Neural cell (in vitro differentiated cells): ENCODE data around the gene C13orf46. TPM values are rescaled to one million over a fixed set of nuclear protein-coding genes. Genes with fewer than 3 reads are reported as not detected.

Source experiments
- H2AFZ ChIP-seq: fragments of 200-600, 300-800 bp; sonication (generic), shearing (Covaris generic); 2 replicates; pipeline ENCODE4 v1.6.0; 2014; ENCODE audit warnings: low read depth, mild to moderate bottlenecking, antibody characterized with exemption, low read length, moderate library complexity
- H3F3A ChIP-seq: fragments of 200-600 bp; shearing (Covaris generic); 2 replicates; pipeline ENCODE4 v1.6.1; 2016; ENCODE audit warnings: mild to moderate bottlenecking, moderate library complexity, mixed read lengths, antibody characterized with exemption, low read length; ENCODE audit not compliant: insufficient read depth, poor library complexity, severe bottlenecking
- H3K27ac ChIP-seq: fragments of 200-600, 300-800 bp; sonication (generic), shearing (Covaris generic); 2 replicates; pipeline ENCODE4 v1.5.1; 2014; ENCODE audit warnings: mild to moderate bottlenecking, low read length, moderate library complexity
- H3K27me3 ChIP-seq: fragments of 300-800, 200-600 bp; sonication (generic), shearing (Covaris generic); 2 replicates; pipeline ENCODE4 v1.6.0; 2014; ENCODE audit warnings: mild to moderate bottlenecking, low read depth, low read length, moderate library complexity; ENCODE audit not compliant: insufficient read depth
- H3K36me3 ChIP-seq: fragments of 300-800, 200-600 bp; sonication (generic), shearing (Covaris generic); 2 replicates; pipeline ENCODE4 v1.5.1; 2014; ENCODE audit warnings: mild to moderate bottlenecking, antibody characterized with exemption, low read length, moderate library complexity; ENCODE audit not compliant: insufficient read depth
- H3K4me2 ChIP-seq: fragments of 300-800, 200-600 bp; sonication (generic), shearing (Covaris generic); 2 replicates; pipeline ENCODE4 v1.6.0; 2014; ENCODE audit warnings: mild to moderate bottlenecking, low read length
- H3K4me3 ChIP-seq: fragments of 300-800, 200-600 bp; sonication (generic), shearing (Covaris generic); 2 replicates; pipeline ENCODE4 v1.5.1; 2014; ENCODE audit warnings: mild to moderate bottlenecking, low read length, moderate library complexity
- H3K79me2 ChIP-seq: fragments of 200-600 bp; shearing (Covaris generic); replicated peaks from 2 replicates; pipeline ENCODE4 v1.6.0; 2014; ENCODE audit warnings: mild to moderate bottlenecking, low read length, moderate library complexity; ENCODE audit not compliant: insufficient read depth
- H3K9ac ChIP-seq: fragments of 300-800, 200-600 bp; sonication (generic), shearing (Covaris generic); 2 replicates; pipeline ENCODE4 v1.6.1; 2016; ENCODE audit warnings: mild to moderate bottlenecking, low read length, mixed read lengths
- H3K9me2 ChIP-seq: fragments of 200-600 bp; shearing (Covaris generic); 2 replicates; pipeline ENCODE4 v1.6.1; 2016; ENCODE audit warnings: mild to moderate bottlenecking, low read length, mixed read lengths; ENCODE audit not compliant: insufficient read depth
- H3K9me3 ChIP-seq: fragments of 200-600, 300-800 bp; sonication (generic), shearing (Covaris generic); 2 replicates; pipeline ENCODE4 v1.6.1; 2016; ENCODE audit warnings: mild to moderate bottlenecking, mixed run types, low read length, moderate library complexity, mixed read lengths
- H4K20me1 ChIP-seq: fragments of 200-600 bp; shearing (Covaris generic); 2 replicates; pipeline ENCODE4 v1.6.1; 2016; ENCODE audit warnings: mild to moderate bottlenecking, mixed run types; ENCODE audit not compliant: insufficient read depth
- EP300 ChIP-seq: fragments of 450-650 bp; conservative IDR thresholded peaks from 2 replicates; pipeline ENCODE4 v1.6.1; 2014; ENCODE audit warnings: antibody characterized with exemption, mild to moderate bottlenecking, moderate library complexity; ENCODE audit not compliant: poor library complexity, severe bottlenecking
- EZH2 ChIP-seq: fragments of 200-600, 300-800 bp; shearing (Covaris generic), sonication (generic); IDR thresholded peaks from 2 replicates; pipeline ENCODE4 v1.6.1; 2014; ENCODE audit warnings: antibody characterized with exemption, low read length, borderline replicate concordance, mild to moderate bottlenecking; ENCODE audit not compliant: insufficient read depth, poor library complexity, severe bottlenecking
- MXI1 ChIP-seq: fragments of 450-650 bp; conservative IDR thresholded peaks from 2 replicates; pipeline ENCODE4 v1.6.1; 2014; ENCODE audit warnings: antibody characterized with exemption, mild to moderate bottlenecking; ENCODE audit not compliant: poor library complexity, severe bottlenecking
- POLR2AphosphoS5 ChIP-seq: IDR thresholded peaks from 2 replicates; pipeline ENCODE4 v1.6.1; 2012
- RAD21 ChIP-seq: fragments of 450-650 bp; conservative IDR thresholded peaks from 2 replicates; pipeline ENCODE4 v1.6.1; 2014; ENCODE audit warnings: antibody characterized with exemption, mild to moderate bottlenecking, moderate library complexity
- REST ChIP-seq: IDR thresholded peaks from 2 replicates; pipeline ENCODE4 v1.6.1; 2012; ENCODE audit warnings: borderline replicate concordance
- SMC3 ChIP-seq: fragments of 450-650 bp; conservative IDR thresholded peaks from 2 replicates; pipeline ENCODE4 v1.6.1; 2014; ENCODE audit warnings: antibody characterized with exemption, mild to moderate bottlenecking, moderate library complexity; ENCODE audit not compliant: poor library complexity
- TAF1 ChIP-seq: IDR thresholded peaks from 2 replicates; pipeline ENCODE4 v1.6.1; 2012; ENCODE audit warnings: low read depth
- polyA plus RNA-seq: library from polyadenylated mRNA; depleted of rRNA; stranded (reverse); fragments of >200 nt; gene quantifications from 2 replicates; pipeline ENCODE4 v1.2.3, GENCODE V29; 2014
- TF ChIP-seq, protein P1 (sequence below): fragments of 450-650 bp; IDR thresholded peaks from 2 replicates; pipeline ENCODE4 v1.5.1; 2014; ENCODE audit warnings: antibody characterized with exemption, mild to moderate bottlenecking, moderate library complexity; ENCODE audit not compliant: poor library complexity, severe bottlenecking

Gene C13orf46
- polyA plus RNA-seq, 1 donor from 2014 or later: not detected

DNA sequence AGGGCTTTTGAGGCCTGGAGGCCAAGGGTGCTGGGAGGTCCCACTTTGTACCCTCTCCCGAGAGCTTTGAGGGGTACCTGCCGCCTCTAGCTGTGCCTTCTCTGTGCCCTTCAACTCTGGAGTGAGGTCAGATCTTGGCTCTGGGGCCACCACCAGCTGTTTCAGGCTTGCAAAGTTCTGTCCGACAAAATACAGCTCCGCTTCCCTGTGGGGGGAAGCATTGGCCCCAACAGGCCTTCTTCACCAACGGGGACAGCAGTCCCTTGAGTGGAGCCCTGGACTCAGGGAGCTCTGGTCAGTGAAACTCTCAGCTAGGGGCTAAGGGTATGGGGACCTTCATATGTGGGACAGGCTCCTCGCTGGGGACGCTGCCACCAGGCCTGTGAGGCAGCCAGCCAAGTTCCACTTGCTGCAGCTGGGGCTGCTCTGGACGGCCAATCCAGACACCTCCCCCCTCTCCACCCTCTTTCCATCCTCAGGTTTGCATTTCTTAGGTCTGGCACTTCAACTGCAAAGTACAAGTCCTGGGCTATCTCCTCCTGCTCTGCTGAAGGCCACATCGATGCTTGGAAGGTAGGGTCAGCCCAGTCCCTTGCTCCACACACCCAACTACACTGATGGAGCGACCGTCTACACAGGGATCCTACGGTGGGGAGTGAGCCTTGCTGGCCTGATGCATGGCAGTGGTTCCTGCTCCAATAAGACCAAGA lies 46.8 kb downstream of the C13orf46 start:
- H3K27ac ChIP-seq: no peak overlapping the region
- H3F3A ChIP-seq: no peaks in the 10 kb centered on the region
- H3K9ac ChIP-seq: no peak overlapping the region
- no peaks in the 10 kb centered on the region for H3K27me3 ChIP-seq
- H3K4me3 ChIP-seq: no peak overlapping the region
- H4K20me1 ChIP-seq: no peaks in the 10 kb centered on the region
- no peaks in the 10 kb centered on the region for H3K9me2 ChIP-seq
- H3K79me2 ChIP-seq: no peaks in the 10 kb centered on the region
- H3K36me3 ChIP-seq: no peaks in the 10 kb centered on the region
- H2AFZ ChIP-seq: no peak overlapping the region
- no peaks in the 10 kb centered on the region for H3K9me3 ChIP-seq
- no peak overlapping the region for H3K4me2 ChIP-seq
- TF ChIP-seq POLR2AphosphoS5 (no peak), MXI1 (no peak), EP300 (no peak)

DNA sequence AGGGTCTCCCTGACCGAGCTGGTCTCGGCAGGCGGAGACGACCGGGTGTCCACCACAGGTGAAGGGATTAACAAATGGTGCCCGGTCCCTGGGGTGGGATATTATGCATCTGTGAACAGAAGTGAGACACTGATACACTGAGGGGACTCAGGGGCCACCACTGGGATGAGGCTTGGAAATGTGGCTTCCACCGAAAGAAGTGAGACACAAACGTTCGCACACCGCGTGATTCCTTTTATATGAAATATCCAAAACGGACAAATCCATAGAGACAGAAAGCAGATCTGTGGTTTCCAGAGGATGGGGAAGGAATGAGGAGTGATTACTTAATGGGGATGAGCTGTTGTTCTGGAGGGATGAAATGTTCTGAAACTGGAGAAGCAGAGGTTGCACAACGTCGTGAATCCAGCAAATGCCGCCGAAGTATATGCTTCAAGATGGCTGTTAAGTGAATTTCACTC lies 47.5 kb downstream of the C13orf46 start:
- H3K4me3 ChIP-seq: no peak overlapping the region
- no peak overlapping the region for H2AFZ ChIP-seq
- no peak overlapping the region for H3K4me2 ChIP-seq
- no peaks in the 10 kb centered on the region for H3K9me2 ChIP-seq
- H3K27me3 ChIP-seq: no peaks in the 10 kb centered on the region
- H3K36me3 ChIP-seq: no peaks in the 10 kb centered on the region
- TF ChIP-seq MXI1: no peak
- TF ChIP-seq, protein P1, sequence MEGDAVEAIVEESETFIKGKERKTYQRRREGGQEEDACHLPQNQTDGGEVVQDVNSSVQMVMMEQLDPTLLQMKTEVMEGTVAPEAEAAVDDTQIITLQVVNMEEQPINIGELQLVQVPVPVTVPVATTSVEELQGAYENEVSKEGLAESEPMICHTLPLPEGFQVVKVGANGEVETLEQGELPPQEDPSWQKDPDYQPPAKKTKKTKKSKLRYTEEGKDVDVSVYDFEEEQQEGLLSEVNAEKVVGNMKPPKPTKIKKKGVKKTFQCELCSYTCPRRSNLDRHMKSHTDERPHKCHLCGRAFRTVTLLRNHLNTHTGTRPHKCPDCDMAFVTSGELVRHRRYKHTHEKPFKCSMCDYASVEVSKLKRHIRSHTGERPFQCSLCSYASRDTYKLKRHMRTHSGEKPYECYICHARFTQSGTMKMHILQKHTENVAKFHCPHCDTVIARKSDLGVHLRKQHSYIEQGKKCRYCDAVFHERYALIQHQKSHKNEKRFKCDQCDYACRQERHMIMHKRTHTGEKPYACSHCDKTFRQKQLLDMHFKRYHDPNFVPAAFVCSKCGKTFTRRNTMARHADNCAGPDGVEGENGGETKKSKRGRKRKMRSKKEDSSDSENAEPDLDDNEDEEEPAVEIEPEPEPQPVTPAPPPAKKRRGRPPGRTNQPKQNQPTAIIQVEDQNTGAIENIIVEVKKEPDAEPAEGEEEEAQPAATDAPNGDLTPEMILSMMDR: no peak
- TF ChIP-seq TAF1: no peak
- TF ChIP-seq EP300: no peak
- TF ChIP-seq REST: no peak
- no peak for TF ChIP-seq SMC3
- no peak for TF ChIP-seq EZH2
- TF ChIP-seq RAD21: no peak
- TF ChIP-seq POLR2AphosphoS5: no peak
- H3K79me2 ChIP-seq: no peaks in the 10 kb centered on the region
- no peak overlapping the region for H3K27ac ChIP-seq
- no peaks in the 10 kb centered on the region for H4K20me1 ChIP-seq
- H3K9me3 ChIP-seq: no peaks in the 10 kb centered on the region
- no peaks in the 10 kb centered on the region for H3F3A ChIP-seq
- H3K9ac ChIP-seq: no peak overlapping the region
